Measurements from ENCODE around the gene TUBB. TPM values are rescaled to one million over a fixed set of nuclear protein-coding genes. Genes with fewer than 3 reads are reported as not detected.

TUBB gene
- total RNA-seq, 1 experiment from 2014 or later, result 853 TPM

DNA sequence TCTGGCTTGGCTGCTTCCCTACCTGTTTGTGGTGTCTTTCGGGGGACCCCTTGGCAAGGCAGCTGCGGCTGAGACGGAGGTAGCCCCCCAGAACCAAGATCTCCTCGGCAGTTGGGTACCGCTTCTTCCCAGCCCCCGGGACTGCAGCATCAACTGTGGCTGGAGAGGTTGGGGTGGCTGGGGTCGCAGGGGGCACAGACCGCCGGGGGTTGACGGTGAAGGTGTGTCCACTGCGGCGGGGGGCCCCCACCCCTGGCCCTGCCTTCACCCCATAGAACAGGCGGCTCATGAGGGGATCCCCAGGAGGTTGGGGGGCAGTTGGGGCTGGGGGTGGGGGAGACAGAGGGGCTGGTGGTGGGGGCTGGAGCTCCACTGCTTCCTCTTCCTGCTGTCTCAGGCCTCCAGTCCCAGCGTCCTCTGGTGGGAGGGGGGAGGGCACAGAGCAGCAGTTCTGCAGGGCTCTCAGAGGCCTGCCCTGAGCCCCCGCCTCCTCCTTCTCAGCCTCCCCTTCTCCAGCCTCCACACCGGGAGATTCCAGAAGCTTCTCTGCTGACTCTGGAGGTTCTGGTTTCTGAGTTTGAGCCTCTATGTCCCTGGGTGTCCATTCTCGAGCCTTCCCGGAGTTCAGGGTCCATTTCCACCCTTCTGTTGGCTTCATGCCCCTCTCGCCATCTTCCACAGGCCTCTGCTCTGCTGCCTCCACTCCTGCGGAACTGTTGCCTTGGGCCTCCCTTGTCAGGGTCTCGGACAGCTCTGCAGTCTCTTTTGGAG is 35.6 kb upstream of the TUBB start:
- in situ Hi-C loops (cut with HindIII; ENCODE audit: low pct_unique_long_range_greater_than_20kb, low sequenced_read_pairs), result no loop called here
- CTCF ChIA-PET, result interaction anchor here (0.7 kb wide), 1 partner anchor 43 kb away, joined by 5 read pairs; no protein-coding TSS in a partner anchor
- no peak for ATAC-seq

DNA sequence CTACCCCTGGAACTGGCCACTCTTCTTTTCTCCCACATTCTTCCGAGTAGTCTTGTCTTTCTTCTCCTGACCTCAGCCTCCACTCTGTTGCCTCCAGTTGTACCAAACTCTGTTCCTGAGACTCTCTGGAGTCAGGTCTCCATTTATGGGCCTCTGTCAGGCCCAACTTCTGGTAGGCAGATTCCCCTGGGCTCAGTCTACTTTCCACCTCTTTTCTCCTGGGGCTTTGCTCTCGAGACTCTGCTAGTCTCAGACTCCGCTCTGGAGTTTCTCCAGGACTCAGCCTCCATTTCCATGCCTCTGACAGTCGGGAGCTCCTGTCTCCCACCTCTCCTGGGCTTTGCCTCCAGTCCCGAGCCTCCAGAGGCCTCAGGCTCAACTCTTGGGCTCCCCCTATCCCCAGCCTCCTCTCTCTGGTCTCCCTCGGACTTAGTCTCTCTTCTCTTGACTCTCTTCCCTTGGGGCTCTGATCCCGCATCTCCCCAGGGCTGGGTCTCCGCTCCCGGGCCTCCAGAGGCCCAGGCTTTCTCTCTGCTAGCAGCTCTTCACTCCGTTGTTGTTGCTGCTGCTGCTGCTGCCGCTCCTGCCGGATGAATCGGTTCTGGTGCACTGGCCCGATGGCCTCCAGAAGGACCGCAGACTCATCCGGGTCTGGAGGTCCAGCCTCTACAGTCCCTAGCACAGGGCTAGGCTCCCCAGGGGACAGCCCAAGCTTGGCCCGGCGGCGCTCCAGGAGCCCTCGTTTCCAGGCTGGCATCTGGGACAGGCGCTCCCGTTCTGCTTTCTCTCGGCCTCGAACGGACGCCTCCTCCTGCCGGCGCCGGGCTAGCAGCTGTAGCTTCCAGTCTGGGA is 34.8 kb upstream of the TUBB start:
- no peaks in the 10 kb centered on the region for H3K27me3 ChIP-seq (ENCODE audit: control insufficient read depth, insufficient read depth, low read length)
- peaks cover 38% of the 10 kb centered on the region for H3K4me1 ChIP-seq (ENCODE audit: control insufficient read depth, insufficient read depth, low read length)
- H3K27ac ChIP-seq (ENCODE audit: low read length), result peak overlapping the region; percentile 94
- in situ Hi-C loops (cut with HindIII; ENCODE audit: low pct_unique_long_range_greater_than_20kb, low sequenced_read_pairs), result no loop called here
- ChIA-PET POLR2A (no interaction called here), CTCF (no interaction called here)
- no peaks in the 10 kb centered on the region for H3K36me3 ChIP-seq (ENCODE audit: control insufficient read depth, insufficient read depth, low read length)
- ATAC-seq (no peak), DNase-seq (ENCODE audit: low read depth, low spot score) (no peak)
- no peaks in the 10 kb centered on the region for H3K9me3 ChIP-seq (ENCODE audit: control insufficient read depth, insufficient read depth, low read depth, low read length)
- H3K4me3 ChIP-seq (ENCODE audit: low read depth in 2 of 2, low read length in 2 of 2), result peak overlapping the region; percentile 85 to 96
- TF ChIP-seq, protein P1, sequence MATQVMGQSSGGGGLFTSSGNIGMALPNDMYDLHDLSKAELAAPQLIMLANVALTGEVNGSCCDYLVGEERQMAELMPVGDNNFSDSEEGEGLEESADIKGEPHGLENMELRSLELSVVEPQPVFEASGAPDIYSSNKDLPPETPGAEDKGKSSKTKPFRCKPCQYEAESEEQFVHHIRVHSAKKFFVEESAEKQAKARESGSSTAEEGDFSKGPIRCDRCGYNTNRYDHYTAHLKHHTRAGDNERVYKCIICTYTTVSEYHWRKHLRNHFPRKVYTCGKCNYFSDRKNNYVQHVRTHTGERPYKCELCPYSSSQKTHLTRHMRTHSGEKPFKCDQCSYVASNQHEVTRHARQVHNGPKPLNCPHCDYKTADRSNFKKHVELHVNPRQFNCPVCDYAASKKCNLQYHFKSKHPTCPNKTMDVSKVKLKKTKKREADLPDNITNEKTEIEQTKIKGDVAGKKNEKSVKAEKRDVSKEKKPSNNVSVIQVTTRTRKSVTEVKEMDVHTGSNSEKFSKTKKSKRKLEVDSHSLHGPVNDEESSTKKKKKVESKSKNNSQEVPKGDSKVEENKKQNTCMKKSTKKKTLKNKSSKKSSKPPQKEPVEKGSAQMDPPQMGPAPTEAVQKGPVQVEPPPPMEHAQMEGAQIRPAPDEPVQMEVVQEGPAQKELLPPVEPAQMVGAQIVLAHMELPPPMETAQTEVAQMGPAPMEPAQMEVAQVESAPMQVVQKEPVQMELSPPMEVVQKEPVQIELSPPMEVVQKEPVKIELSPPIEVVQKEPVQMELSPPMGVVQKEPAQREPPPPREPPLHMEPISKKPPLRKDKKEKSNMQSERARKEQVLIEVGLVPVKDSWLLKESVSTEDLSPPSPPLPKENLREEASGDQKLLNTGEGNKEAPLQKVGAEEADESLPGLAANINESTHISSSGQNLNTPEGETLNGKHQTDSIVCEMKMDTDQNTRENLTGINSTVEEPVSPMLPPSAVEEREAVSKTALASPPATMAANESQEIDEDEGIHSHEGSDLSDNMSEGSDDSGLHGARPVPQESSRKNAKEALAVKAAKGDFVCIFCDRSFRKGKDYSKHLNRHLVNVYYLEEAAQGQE (IDR thresholded peaks at IDR 0.05; ENCODE audit: insufficient read depth in 1 of 2, low read depth in 2 of 2, low read length in 1 of 2), result no peak
- TF ChIP-seq, protein P2, sequence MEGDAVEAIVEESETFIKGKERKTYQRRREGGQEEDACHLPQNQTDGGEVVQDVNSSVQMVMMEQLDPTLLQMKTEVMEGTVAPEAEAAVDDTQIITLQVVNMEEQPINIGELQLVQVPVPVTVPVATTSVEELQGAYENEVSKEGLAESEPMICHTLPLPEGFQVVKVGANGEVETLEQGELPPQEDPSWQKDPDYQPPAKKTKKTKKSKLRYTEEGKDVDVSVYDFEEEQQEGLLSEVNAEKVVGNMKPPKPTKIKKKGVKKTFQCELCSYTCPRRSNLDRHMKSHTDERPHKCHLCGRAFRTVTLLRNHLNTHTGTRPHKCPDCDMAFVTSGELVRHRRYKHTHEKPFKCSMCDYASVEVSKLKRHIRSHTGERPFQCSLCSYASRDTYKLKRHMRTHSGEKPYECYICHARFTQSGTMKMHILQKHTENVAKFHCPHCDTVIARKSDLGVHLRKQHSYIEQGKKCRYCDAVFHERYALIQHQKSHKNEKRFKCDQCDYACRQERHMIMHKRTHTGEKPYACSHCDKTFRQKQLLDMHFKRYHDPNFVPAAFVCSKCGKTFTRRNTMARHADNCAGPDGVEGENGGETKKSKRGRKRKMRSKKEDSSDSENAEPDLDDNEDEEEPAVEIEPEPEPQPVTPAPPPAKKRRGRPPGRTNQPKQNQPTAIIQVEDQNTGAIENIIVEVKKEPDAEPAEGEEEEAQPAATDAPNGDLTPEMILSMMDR (IDR thresholded peaks at IDR 0.05), result peak; percentile 69
- TF ChIP-seq SIN3A (IDR thresholded peaks at IDR 0.05; ENCODE audit: borderline replicate concordance, insufficient read depth, low read depth, low read length), result no peak
- BruUV-seq (replicated peaks), result TSS peak; percentile 71
- intact Hi-C loops (cut with micrococcal nuclease; ENCODE audit: unreplicated experiment), result no loop called here

More for the DNA sequence above, 35.6 kb upstream of the TUBB start:
- no peak for DNase-seq (ENCODE audit: low read depth, low spot score)
- POLR2A ChIA-PET, result no interaction called here
- Histone ChIP-seq H3K36me3 (ENCODE audit: control insufficient read depth, insufficient read depth, low read length) (no peaks in the 10 kb centered on the region), H3K27me3 (ENCODE audit: control insufficient read depth, insufficient read depth, low read length) (no peaks in the 10 kb centered on the region), H3K4me3 (ENCODE audit: low read depth in 2 of 2, low read length in 2 of 2) (peak overlapping the region; percentile 85 to 96), H3K9me3 (ENCODE audit: control insufficient read depth, insufficient read depth, low read depth, low read length) (no peaks in the 10 kb centered on the region), H3K4me1 (ENCODE audit: control insufficient read depth, insufficient read depth, low read length) (peaks cover 38% of the 10 kb centered on the region), H3K27ac (ENCODE audit: low read length) (peak overlapping the region; percentile 96)
- BruUV-seq (replicated peaks), result no TSS peak
- intact Hi-C loops (cut with micrococcal nuclease; ENCODE audit: unreplicated experiment), result loop anchor here (5.0 kb wide), 1 partner anchor 403 kb away; no protein-coding TSS in a partner anchor
- TF ChIP-seq, protein P1 (IDR thresholded peaks at IDR 0.05; ENCODE audit: insufficient read depth in 1 of 2, low read depth in 2 of 2, low read length in 1 of 2), result no peak
- TF ChIP-seq SIN3A (IDR thresholded peaks at IDR 0.05; ENCODE audit: borderline replicate concordance, insufficient read depth, low read depth, low read length), result no peak
- TF ChIP-seq TCF7L2 (IDR thresholded peaks at IDR 0.05; ENCODE audit: low read depth, low read length), result no peak
- no peak for TF ChIP-seq POLR2AphosphoS5 (IDR thresholded peaks at IDR 0.05; ENCODE audit: low read depth, low read length)
- TF ChIP-seq, protein P2 (IDR thresholded peaks at IDR 0.05), result no peak

Data from Panc1 (cell line).